Measurements from ENCODE around the gene NAV1. TPM values are rescaled to one million over a fixed set of nuclear protein-coding genes. Genes with fewer than 3 reads are reported as not detected.
A peak's percentile ranks its signal among the peaks of the same experiment; 100 is the strongest.

NAV1 gene
- total and polyA plus RNA-seq, 5 experiments from 2014 or later = 0.10 to 3.0 (median 1.9) TPM

- H3K9me3 Mint-ChIP-seq = peaks cover 0 to 2% (median 0%) of the 10 kb centered on the region in 9 donors
- POLR2A ChIA-PET = no interaction called here
These were observed 3.0 kb upstream of the NAV1 start for GRCh38 chr1:201535919-201536245.

GRCh38 chr1:201536558-201536957 lies 2.4 kb upstream of the NAV1 start:
- no peak overlapping the region for H3K27ac Mint-ChIP-seq
- H3K4me1 Mint-ChIP-seq = peaks cover 12 to 30% (median 24%) of the 10 kb centered on the region in 4 donors
- peaks cover 34 to 70% (median 43%) of the 10 kb centered on the region in 5 donors for H3K27me3 Mint-ChIP-seq
- peaks cover 0 to 4% (median 0%) of the 10 kb centered on the region in 9 donors for H3K9me3 Mint-ChIP-seq
- DNase-seq (no peak), ATAC-seq (no peak)
- POLR2A ChIA-PET = no interaction called here
- peak overlapping the region in 1 of 10 donors; percentile 3 for H3K4me3 Mint-ChIP-seq
- peaks cover 0 to 19% (median 10%) of the 10 kb centered on the region in 3 donors for H3K36me3 Mint-ChIP-seq

More at GRCh38 chr1:201535919-201536245, 3.0 kb upstream of the NAV1 start:
- ATAC-seq (no peak), DNase-seq (no peak)
- Mint-ChIP-seq H3K36me3 (peaks cover 0 to 25% (median 12%) of the 10 kb centered on the region in 3 donors), H3K4me1 (peaks cover 12 to 27% (median 23%) of the 10 kb centered on the region in 4 donors), H3K4me3 (no peak overlapping the region), H3K27ac (no peak overlapping the region), H3K27me3 (peaks cover 31 to 65% (median 40%) of the 10 kb centered on the region in 5 donors)

DNA sequence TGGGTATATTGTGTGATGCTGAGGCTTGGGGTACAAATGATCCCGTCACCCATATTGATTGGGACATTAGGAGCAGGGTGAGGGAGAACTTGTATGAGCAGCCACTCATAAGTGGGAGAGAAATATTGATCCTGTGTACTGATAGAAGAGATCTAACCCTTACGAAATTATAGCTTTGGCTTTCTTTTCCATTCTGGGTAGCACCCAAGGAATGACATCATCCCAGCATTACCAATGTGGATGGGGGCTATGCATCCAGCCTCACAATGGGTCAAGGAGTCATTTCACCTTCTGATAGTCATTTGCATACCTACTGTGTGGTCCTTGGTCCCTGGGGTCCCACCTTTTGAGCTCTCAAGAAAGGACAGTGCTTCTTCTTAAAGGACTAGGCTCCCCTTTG lies 1.9 kb upstream of the NAV1 start:
- ATAC-seq = no peak
- POLR2A ChIA-PET = no interaction called here
- peak overlapping the region in 2 of 10 donors; percentile 3 to 33 for H3K4me3 Mint-ChIP-seq

GRCh38 chr1:201537467-201537866 lies 1.5 kb upstream of the NAV1 start:
- H3K9me3 Mint-ChIP-seq = peaks cover 0 to 9% (median 0%) of the 10 kb centered on the region in 9 donors
- peaks cover 39 to 68% (median 51%) of the 10 kb centered on the region in 5 donors for H3K27me3 Mint-ChIP-seq
- ATAC-seq (no peak), DNase-seq (no peak)
- peaks cover 2 to 14% (median 13%) of the 10 kb centered on the region in 3 donors for H3K36me3 Mint-ChIP-seq
- peak overlapping the region in 2 of 10 donors; percentile 5 to 33 for H3K4me3 Mint-ChIP-seq
- POLR2A ChIA-PET = no interaction called here
- peaks cover 12 to 30% (median 24%) of the 10 kb centered on the region in 4 donors for H3K4me1 Mint-ChIP-seq
- H3K27ac Mint-ChIP-seq = no peak overlapping the region

More for the DNA sequence above, 1.9 kb upstream of the NAV1 start:
- Mint-ChIP-seq H3K36me3 (peaks cover 0 to 15% (median 14%) of the 10 kb centered on the region in 3 donors), H3K27me3 (peaks cover 34 to 68% (median 47%) of the 10 kb centered on the region in 5 donors), H3K27ac (no peak overlapping the region), H3K4me1 (peaks cover 12 to 30% (median 24%) of the 10 kb centered on the region in 4 donors), H3K9me3 (peaks cover 0 to 5% (median 0%) of the 10 kb centered on the region in 9 donors)
- no peak for DNase-seq

GRCh38 chr1:201537891-201538611 lies 876 bp upstream of the NAV1 start:
- H3K4me1 Mint-ChIP-seq = peaks cover 9 to 30% (median 24%) of the 10 kb centered on the region in 4 donors
- ATAC-seq (peak in 1 of 2 donors; percentile 5), DNase-seq (no peak)
- peaks cover 8 to 14% (median 12%) of the 10 kb centered on the region in 3 donors for H3K36me3 Mint-ChIP-seq
- peaks cover 0 to 11% (median 0%) of the 10 kb centered on the region in 9 donors for H3K9me3 Mint-ChIP-seq
- H3K27me3 Mint-ChIP-seq = peaks cover 41 to 68% (median 53%) of the 10 kb centered on the region in 5 donors
- peak overlapping the region in 1 of 10 donors; percentile 62 for H3K27ac Mint-ChIP-seq
- peak overlapping the region; percentile 60 to 86 (median 74) for H3K4me3 Mint-ChIP-seq
- POLR2A ChIA-PET = no interaction called here

DNA sequence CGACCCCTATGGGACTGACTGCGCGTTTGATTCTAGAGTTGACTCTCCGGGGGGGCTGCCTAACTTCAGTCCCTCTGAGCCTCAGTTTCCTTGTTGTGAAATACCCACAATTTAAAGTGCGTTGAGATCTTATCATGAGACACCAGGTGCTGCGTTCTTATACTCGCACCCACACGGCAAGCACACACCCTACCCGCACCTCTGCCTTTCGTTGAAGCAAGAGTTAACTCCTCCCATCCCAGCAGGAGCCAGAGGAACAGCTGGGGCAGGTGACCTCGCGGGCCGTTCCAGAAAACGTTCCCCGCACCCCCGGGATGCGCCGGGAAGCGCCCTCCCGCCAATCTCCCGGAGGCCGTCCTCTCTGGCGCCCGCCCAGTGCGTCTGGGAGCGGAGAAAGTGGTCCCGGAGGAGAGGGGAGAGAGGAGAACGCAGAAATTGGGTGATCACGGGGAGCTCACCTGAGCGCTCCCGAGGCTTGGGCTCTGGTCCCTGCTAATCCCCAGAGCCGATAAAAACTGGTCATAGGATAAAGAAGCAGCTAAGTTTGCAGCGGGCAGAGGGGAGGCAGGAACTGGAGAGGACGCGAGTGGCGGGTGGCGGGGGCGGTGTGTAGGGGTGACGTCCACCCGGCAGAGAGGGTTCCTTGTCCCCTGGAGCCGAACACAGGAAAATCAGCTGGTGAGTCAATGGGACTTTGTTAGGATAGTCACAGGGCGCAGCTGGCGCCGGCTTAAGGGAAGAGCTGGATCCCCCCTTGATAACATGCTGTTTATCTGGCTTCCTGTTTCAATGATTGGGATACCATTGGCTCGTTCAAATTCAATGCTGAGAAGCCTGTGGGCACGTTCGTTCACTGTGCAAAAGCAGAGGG lies 869 bp downstream of the NAV1 start:
- DNase-seq (no peak), ATAC-seq (peak in 1 of 2 donors; percentile 43)
- H3K27me3 Mint-ChIP-seq = peaks cover 45 to 82% (median 58%) of the 10 kb centered on the region in 5 donors
- peaks cover 6 to 19% (median 14%) of the 10 kb centered on the region in 3 donors for H3K36me3 Mint-ChIP-seq
- peak overlapping the region in 1 of 10 donors; percentile 67 for H3K27ac Mint-ChIP-seq
- peak overlapping the region; percentile 66 to 87 (median 82) for H3K4me3 Mint-ChIP-seq
- POLR2A ChIA-PET = no interaction called here
- peaks cover 0 to 15% (median 0%) of the 10 kb centered on the region in 9 donors for H3K9me3 Mint-ChIP-seq
- peaks cover 9 to 32% (median 24%) of the 10 kb centered on the region in 4 donors for H3K4me1 Mint-ChIP-seq

GRCh38 chr1:201540846-201541735 lies 2.2 kb downstream of the NAV1 start:
- DNase-seq (no peak), ATAC-seq (no peak)
- Mint-ChIP-seq H3K4me3 (peak overlapping the region in 2 of 10 donors; percentile 29 to 82), H3K27ac (no peak overlapping the region), H3K27me3 (peaks cover 39 to 81% (median 55%) of the 10 kb centered on the region in 5 donors), H3K4me1 (peaks cover 9 to 32% (median 24%) of the 10 kb centered on the region in 4 donors), H3K36me3 (peaks cover 6 to 19% (median 14%) of the 10 kb centered on the region in 3 donors), H3K9me3 (peaks cover 0 to 15% (median 0%) of the 10 kb centered on the region in 9 donors)
- POLR2A ChIA-PET = no interaction called here

DNA sequence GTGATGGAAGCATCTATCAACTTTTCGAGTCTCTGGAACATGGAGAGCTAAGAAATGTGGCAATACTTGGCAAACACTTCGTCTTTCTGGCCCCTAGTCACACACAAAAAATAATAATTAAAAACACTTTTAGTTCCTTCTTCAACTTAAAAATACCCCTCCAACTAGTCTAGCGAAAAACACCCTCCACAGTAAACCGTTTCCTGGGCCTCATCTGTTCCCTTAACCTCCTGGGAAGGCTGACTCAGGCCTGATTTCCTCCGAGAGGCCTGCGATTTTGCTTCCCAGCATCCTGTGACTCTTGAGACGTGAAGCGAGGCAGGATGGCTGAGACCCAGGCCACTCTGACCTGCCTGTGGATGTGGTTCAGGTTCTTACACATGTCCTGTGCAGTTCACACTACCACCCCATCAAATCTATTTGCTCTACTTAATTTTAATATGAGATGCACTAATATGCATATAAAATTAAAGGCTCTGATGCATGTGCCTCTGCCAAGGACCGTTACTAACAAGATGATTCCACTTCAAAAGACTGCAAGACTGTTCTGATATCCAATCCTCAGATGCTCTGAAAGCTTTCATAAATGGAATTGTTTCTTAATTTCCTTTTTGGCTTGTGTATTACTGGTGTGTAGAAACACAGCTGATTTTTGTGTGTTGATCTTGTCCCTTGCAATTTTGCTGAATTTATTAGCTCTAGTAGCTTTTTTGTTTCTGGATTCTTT lies 3.5 kb downstream of the NAV1 start:
- Mint-ChIP-seq H3K4me3 (no peak overlapping the region), H3K4me1 (peaks cover 9 to 32% (median 24%) of the 10 kb centered on the region in 4 donors), H3K36me3 (peaks cover 6 to 19% (median 14%) of the 10 kb centered on the region in 3 donors), H3K27me3 (peaks cover 29 to 67% (median 41%) of the 10 kb centered on the region in 5 donors), H3K27ac (peak overlapping the region in 1 of 10 donors; percentile 18), H3K9me3 (peaks cover 0 to 15% (median 0%) of the 10 kb centered on the region in 9 donors)
- no peak for DNase-seq
- POLR2A ChIA-PET = no interaction called here
- no peak for ATAC-seq

GRCh38 chr1:201543871-201544642 lies 5.1 kb downstream of the NAV1 start:
- POLR2A ChIA-PET = no interaction called here
- no peak overlapping the region for H3K4me3 Mint-ChIP-seq
- H3K27me3 Mint-ChIP-seq = peaks cover 20 to 53% (median 30%) of the 10 kb centered on the region in 5 donors
- no peak overlapping the region for H3K27ac Mint-ChIP-seq
- ATAC-seq = no peak
- peaks cover 6 to 19% (median 14%) of the 10 kb centered on the region in 3 donors for H3K36me3 Mint-ChIP-seq
- peaks cover 0 to 15% (median 0%) of the 10 kb centered on the region in 9 donors for H3K9me3 Mint-ChIP-seq
- H3K4me1 Mint-ChIP-seq = peaks cover 2 to 20% (median 15%) of the 10 kb centered on the region in 4 donors
- no peak for DNase-seq

- H3K27me3 Mint-ChIP-seq = peaks cover 18 to 48% (median 27%) of the 10 kb centered on the region in 5 donors
- no peak for ATAC-seq
These were observed 5.8 kb downstream of the NAV1 start for GRCh38 chr1:201544710-201545109.

More at GRCh38 chr1:201544710-201545109, 5.8 kb downstream of the NAV1 start:
- no peak for DNase-seq
- Mint-ChIP-seq H3K36me3 (peaks cover 6 to 19% (median 14%) of the 10 kb centered on the region in 3 donors), H3K27ac (no peak overlapping the region), H3K9me3 (peaks cover 0 to 15% (median 0%) of the 10 kb centered on the region in 9 donors), H3K4me1 (peaks cover 2 to 15% (median 12%) of the 10 kb centered on the region in 4 donors), H3K4me3 (no peak overlapping the region)
- POLR2A ChIA-PET = no interaction called here
